Retinal pigment epithelial cell (primary cell): ENCODE data around the gene TCF3.

ENCODE experiments used
- DNase-seq: peaks from one replicate; pipeline ENCODE4 v3.0.0-alpha.2; 2010; ENCODE audit warnings: low read depth
- H3K4me3 ChIP-seq: 2 replicates; pipeline ENCODE4 v1.5.1; 2011; ENCODE audit warnings: mild to moderate bottlenecking, low read length, control low read depth, moderate library complexity
- CTCF ChIP-seq: conservative IDR thresholded peaks from 2 replicates; pipeline ENCODE4 v1.5.1; 2011; ENCODE audit warnings: low read depth, low read length, control low read depth, inconsistent platforms

The TCF3 gene

GRCh38 chr19:1577090-1577928 is 75.1 kb downstream of the TCF3 start:
- no peak overlapping the region for H3K4me3 ChIP-seq
- no peak for TF ChIP-seq CTCF
- no peak for DNase-seq

- H3K4me3 ChIP-seq, result no peak overlapping the region
- DNase-seq, result no peak
- TF ChIP-seq CTCF, result no peak
These were observed 75.9 kb downstream of the TCF3 start for GRCh38 chr19:1576242-1577089.

GRCh38 chr19:1575323-1576241 is 76.8 kb downstream of the TCF3 start:
- no peak for DNase-seq
- no peak overlapping the region for H3K4me3 ChIP-seq
- no peak for TF ChIP-seq CTCF

- no peak for DNase-seq
- H3K4me3 ChIP-seq, result no peak overlapping the region
- TF ChIP-seq CTCF, result no peak
These were observed 77.9 kb downstream of the TCF3 start for GRCh38 chr19:1574354-1575136.

GRCh38 chr19:1572795-1573194 is 79.6 kb downstream of the TCF3 start:
- TF ChIP-seq CTCF, result no peak
- DNase-seq, result no peak
- no peak overlapping the region for H3K4me3 ChIP-seq

GRCh38 chr19:1571358-1571757 is 81.1 kb downstream of the TCF3 start:
- no peak for TF ChIP-seq CTCF
- no peak for DNase-seq
- H3K4me3 ChIP-seq, result no peak overlapping the region
